Activated CD4-positive, alpha-beta T cell treated with anti-CD3 and anti-CD28 coated beads for 4 hours (primary cell): ENCODE measurements around the gene STC2.

Experiments
- DNase-seq, 2 donors: peaks; one replicate each; pipeline ENCODE4 v3.0.0-alpha.2; 2020

STC2 gene

DNA sequence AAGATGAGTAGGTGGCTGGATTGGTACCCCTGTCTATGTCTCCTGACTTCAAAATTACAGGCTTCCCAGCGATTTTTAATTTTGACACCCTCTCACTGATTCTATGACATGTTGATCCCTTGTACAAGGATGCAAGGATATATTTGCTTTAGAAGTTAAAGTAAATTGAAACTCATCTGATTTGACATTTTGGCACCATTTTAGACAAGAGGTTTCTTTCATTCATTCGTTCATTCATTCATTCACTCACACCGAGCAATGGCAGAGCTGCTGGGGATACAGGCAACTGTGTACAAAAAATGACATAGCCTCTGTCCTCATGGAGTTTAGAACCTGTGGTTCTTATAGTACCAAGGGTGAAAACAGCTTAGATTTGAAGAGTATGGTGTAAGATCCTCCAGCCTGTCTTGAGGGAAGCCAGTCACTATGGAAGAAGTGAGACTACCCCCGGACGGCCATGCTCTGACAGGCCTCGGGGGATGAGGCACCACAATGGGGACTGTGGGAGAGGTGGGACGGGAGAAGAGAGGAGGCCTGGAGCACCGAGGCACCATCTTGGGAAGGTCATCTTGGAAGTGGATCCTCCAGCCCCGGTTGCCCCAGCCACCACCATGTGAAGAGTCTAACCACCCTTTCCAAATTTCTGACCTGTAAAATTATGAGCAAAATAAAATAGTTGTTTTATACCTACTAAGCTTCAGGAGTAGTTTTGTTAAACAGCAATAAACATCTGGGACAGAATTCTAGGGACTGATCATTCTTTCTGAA is 16.2 kb downstream of the STC2 start:
- DNase-seq: no peak

DNA sequence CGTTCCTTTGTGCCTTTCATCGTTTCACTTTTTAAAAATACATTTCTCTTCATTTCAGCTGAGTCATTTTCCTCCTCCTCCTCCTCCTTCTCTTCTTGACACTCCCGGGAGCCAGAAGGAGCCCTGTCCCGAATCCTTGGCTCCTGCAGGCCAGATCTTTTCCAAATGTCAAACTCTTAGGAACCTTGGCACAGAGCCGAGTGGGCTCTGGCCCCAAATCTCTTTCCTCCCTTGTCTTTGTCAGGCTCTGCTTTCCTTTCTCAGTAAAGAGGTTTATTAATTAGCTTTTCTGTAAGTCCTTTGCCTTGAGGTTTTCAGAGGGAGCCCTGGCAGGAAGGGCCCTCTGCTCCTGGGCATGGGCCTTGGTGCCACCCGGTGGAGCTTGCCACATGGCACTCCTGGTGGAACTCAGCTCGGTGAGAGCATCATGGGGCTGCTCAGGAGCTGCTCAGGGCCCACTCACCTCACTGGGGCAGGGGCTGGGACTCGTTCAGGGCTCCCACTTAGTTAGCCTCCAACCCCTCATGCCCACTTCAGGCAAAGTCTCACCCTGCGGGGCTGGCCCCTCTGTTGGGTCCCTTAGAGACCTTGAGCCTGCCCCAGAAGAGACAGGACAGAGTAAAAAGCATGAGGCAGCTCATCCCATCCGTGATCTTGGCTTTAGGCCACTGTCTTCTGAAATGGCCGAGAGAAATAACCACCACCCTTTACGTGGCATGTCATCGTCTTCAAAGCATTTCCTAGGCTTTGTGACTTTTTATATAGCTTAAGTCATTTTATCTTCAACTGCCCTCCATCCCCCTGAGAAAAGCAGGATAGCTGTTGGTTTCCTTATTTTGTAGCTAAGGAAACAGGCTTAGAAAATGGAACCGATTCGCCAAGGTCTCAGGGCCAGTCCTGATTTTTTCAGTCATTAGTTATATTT is 17.1 kb downstream of the STC2 start:
- no peak for DNase-seq

- no peak for DNase-seq
Measured at GRCh38 chr5:173310218-173310769, 17.9 kb downstream of the STC2 start.

- DNase-seq: no peak
Measured at GRCh38 chr5:173309731-173310130, 18.5 kb downstream of the STC2 start.

- no peak for DNase-seq
Measured at GRCh38 chr5:173308226-173308625, 20.0 kb downstream of the STC2 start.

DNA sequence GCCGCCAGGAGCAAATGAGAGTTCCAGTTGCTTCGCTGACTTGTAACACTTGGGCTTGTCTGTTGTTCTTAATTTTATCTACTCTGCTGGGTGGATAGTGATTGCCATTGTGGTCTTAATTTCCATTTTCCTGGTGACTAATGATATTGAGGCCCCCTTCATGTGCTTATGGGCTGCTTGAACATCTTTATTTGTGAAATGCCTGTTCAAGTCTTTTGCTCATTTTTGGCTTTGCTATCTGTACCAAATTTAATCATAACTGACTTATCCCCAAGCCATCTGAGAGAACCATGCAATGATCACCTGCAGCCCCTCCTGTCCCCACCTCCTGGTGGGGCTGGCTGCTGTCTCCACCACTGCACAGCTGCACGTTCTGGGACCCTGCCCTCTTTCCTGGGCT is 20.5 kb downstream of the STC2 start:
- no peak for DNase-seq

GRCh38 chr5:173306695-173307094 is 21.5 kb downstream of the STC2 start:
- no peak for DNase-seq

DNA sequence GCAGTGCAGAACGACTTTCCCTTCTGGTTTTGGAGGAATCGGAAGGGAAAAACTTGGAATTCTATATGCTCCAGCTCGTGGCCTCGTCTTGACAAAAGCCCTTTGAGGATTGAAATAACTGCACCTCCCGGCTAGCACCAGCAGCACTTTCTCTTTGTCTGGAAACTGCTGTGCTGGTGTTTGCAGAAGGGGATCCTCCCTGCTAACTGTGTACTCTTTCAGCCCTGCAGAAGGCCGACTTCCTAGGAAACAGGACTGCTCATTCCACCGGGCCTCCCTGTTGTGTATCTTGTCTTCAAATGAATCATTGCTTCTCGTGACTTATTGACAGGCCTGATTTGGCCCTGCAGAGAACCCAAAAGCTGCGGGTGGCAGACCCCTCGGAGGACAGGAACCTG is 23.6 kb downstream of the STC2 start:
- DNase-seq: no peak

DNA sequence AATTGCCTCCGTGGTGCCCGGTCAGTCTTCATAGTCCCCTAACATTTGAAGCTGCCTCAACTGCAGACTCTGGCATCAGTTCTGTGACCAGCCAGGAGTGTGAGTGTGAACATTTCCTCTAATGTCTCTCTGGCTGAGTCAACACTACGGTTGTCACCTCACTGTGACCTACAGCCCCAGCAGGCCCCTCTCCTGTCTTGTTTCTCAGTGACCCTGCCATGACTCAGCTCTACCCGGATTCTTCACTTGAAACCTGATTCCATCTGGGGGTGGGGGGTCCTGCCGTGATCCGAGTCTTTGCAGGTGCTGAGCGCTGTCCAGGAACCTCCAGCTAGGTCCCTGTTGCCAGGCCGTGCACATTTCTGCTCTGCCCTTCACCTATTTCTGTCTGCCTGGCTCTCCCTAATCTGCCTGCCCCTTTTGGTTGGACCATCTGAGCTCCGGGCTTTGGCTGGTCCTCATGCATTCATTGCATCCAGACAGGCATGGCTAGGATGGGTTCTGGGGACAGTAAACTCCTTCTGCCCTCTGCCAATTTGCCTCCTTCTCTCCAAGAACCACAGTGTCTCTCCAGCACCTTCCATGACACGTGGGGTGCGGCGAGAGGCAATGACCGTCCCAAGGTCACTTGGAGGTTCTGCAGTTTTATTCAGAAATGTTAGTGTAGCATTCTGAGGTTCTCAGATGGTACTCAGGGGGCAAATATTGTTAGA is 24.2 kb downstream of the STC2 start:
- DNase-seq: no peak

GRCh38 chr5:173302546-173303155 is 25.6 kb downstream of the STC2 start:
- no peak for DNase-seq

DNA sequence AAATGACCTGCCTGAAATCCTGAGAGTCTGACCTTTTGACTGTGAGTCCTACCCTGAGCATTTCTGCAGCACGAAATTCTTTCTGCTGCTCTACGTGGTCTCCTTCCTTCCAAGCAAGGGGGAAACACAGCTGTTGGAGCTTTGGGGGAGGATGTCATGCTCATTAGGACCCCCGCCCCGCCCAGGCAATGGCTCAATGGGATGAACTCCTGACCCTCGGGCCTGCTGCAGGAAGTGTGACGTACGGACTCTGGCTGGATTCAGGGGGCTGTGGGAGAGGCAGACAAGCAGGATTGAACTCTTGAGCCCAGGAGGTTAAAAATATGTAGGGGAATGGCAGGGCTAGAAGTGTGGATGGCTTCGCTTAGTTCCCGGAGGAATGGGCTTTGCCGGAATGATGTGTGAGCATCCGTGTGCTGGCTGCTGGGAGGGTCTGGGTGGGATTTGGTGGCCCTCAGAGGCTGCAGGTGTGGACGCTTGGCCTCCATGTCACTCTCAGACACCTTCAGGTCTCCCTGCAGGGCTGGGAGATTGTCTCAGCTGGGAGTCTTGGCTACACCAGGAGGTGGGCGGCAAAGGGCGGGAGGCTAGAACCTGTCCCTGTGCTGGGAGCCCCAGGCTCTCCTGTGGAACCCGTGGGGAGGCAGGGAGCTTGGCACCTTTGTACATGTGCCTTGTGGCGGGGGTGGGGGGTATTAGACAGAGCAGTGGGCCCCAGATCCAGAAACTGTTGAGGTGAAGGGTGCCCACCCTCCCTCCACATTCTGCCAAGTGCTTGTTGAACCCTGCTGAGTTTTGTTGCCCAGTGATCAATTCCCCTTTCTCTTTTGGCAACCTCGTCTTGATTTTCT is 26.3 kb downstream of the STC2 start:
- no peak for DNase-seq

- no peak for DNase-seq
Measured at GRCh38 chr5:173300389-173301047, 27.7 kb downstream of the STC2 start.

GRCh38 chr5:173299820-173300219 is 28.4 kb downstream of the STC2 start:
- DNase-seq: no peak

GRCh38 chr5:173298213-173298926 is 29.8 kb downstream of the STC2 start:
- DNase-seq: no peak

- no peak for DNase-seq
Measured at GRCh38 chr5:173297813-173298212, 30.4 kb downstream of the STC2 start.

DNA sequence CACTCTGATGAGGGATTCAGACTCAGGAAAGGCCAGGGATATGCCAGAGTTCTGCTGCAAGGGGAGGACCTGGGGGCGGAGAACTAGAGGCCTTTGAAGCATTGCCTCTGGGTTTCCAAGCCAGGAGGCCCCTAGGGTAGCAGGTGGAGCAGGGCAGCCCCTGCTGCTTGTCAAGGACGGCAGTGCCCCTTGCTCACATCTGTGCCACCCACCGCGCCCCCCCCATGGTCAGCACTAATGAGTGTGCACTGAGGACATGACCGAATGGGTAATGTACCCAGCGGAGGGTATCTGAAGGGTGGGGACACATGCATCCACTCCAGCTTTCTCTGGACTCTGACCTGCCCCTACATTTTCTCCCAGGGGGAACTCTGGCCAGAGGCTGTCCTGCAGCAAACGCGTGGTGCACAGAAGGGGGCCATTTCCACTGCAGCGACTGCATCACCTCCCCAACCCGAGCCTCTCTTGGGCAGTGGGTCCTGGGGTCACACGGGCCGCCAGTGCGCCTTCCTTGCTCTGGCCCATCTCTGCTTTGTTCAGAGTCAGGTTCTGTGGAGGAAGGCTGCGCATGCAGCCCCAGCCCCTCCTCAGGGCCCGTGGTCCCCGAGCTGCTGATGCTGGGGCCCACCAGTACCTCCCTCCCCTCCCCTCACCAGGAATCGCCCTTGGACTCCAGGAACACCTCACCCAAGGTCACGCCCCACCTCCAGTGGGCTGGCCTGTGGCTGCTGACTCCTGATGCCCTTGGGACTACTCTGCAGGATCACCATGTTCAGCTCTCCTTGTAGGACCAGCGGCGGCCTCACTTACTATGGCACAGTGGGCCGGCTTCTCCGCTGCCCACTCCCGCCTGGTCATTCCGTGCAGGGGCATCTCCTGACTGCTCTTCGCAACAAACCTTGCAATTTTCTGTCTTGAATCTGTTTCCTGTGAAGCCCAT is 31.2 kb downstream of the STC2 start:
- DNase-seq: no peak

GRCh38 chr5:173295796-173296195 is 32.4 kb downstream of the STC2 start:
- no peak for DNase-seq

DNA sequence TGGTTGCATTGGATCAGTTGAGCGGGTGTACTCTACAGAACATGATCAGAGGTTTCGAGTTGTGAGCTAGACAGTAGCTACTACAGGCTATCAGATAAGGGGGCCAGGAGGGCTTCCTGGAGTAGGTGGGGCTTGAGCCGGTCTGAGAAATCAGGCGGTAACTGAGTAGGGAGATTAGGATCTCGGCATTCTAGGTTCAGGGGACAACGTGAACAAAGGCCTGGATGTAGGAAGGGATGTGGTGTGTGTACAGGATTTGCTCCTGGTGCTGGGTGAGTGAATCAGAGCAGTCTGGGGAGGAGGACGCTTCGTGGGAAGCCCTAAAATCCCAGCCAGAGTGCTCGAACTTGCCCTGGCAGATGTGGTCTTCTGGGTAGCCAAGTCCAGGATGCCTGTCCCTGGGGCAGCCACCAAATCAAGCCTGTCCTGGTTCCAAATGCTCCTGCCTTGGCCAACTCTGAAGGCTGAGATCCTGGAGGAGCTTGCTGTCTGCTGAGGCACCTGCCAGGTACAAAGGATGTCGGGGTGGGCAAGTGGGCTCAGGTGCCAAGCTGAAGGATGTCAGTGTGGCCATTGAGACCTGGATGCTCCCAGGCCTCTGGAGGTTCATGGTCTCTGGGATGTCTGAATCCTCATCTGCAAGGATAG is 33.4 kb downstream of the STC2 start:
- no peak for DNase-seq
